Lung (tissue), 12 donors: ENCODE data around the gene CDYL. TPM values are rescaled to one million over a fixed set of nuclear protein-coding genes. Genes with fewer than 3 reads are reported as not detected.

Experiments used
- ATAC-seq: fragments of 200-7000 bp; cut with Tn5 transposase; one replicate; pipeline ENCODE4 v1.9.1; 2020; ENCODE audit warnings: moderate number of reproducible peaks; ENCODE audit not compliant: insufficient read depth, low FRiP score
- DNase-seq, 3 donors: peaks; one replicate each; pipeline ENCODE4 v3.0.0-alpha.2; 2013 to 2017
- H3K27ac ChIP-seq, 2 donors: one replicate each; pipeline ENCODE4 v1.5.1; 2013; ENCODE audit warnings: mild to moderate bottlenecking in 2 of 2, moderate library complexity in 2 of 2, control low read depth in 1 of 2, inconsistent platforms in 1 of 2, low read depth in 1 of 2, low read length in 1 of 2
- H3K27me3 ChIP-seq, 3 donors: one replicate each; pipeline ENCODE4 v1.5.1; 2013; ENCODE audit warnings: low read length in 2 of 3; ENCODE audit not compliant: control insufficient read depth in 3 of 3, insufficient read depth in 3 of 3
- H3K36me3 ChIP-seq, 4 donors: one replicate each; pipeline ENCODE4 v1.5.1; 2013; ENCODE audit warnings: low read length in 4 of 4, mild to moderate bottlenecking in 1 of 4, moderate library complexity in 1 of 4; ENCODE audit not compliant: control insufficient read depth in 4 of 4, insufficient read depth in 4 of 4
- H3K4me1 ChIP-seq, 5 donors: one replicate each; pipeline ENCODE4 v1.5.1; 2013; ENCODE audit warnings: low read length in 5 of 5, mild to moderate bottlenecking in 2 of 5, moderate library complexity in 1 of 5; ENCODE audit not compliant: control insufficient read depth in 5 of 5, insufficient read depth in 5 of 5
- H3K4me3 ChIP-seq: one replicate; pipeline ENCODE4 v1.5.1; 2013; ENCODE audit warnings: mild to moderate bottlenecking, control low read depth, moderate library complexity
- H3K9ac ChIP-seq, 2 donors: one replicate each; pipeline ENCODE4 v1.5.1; 2013; ENCODE audit warnings: low read length in 2 of 2, control low read depth in 1 of 2; ENCODE audit not compliant: insufficient read depth in 1 of 2
- H3K9me3 ChIP-seq, 4 donors: one replicate each; pipeline ENCODE4 v1.5.1; 2013; ENCODE audit warnings: low read length in 3 of 4, mild to moderate bottlenecking in 1 of 4, moderate library complexity in 1 of 4; ENCODE audit not compliant: control insufficient read depth in 4 of 4, insufficient read depth in 3 of 4
- CTCF ChIP-seq: IDR thresholded peaks from 2 replicates; pipeline ENCODE4 v1.5.1; 2012; ENCODE audit warnings: mild to moderate bottlenecking; ENCODE audit errors: control extremely low read depth, extremely low read depth
- WGBS, 2 donors: extraction: QIAGEN DNeasy Blood & Tissue Kit; methylation state at CpG; one replicate each; pipeline ENCODE4 v1.1.7; 2013; 5-methylcytosine and 5-hydroxymethylcytosine counted together
- polyA plus RNA-seq, 2 donors: library from polyadenylated mRNA; stranded (reverse); fragments of 200-250 nt; gene quantifications; one replicate each; pipeline ENCODE4 v1.2.1, GENCODE V29; 2013
- total RNA-seq, 2 donors: library from RNA; depleted of rRNA in 1 of 2; stranded (reverse); fragments of >200 nt in 1 of 2; gene quantifications; one replicate each; pipeline ENCODE4 v1.2.1, GENCODE V29; 2014 to 2021
- donor health status: control.
- donor health status: control.
- donor health status: Bipolar disorder and iron deficiency.
- donor health status: healthy.
- donor health status: DM: yes; HTN: yes; CAD: no.

CDYL gene
- total and polyA plus RNA-seq, 4 donors, result 5.8 to 51.6 (median 20.9) TPM

- 33 to 41% methylated on average over 6 of the region's 6 CpGs for WGBS, 2 donors
- Histone ChIP-seq H3K27me3 (no peaks in the 10 kb centered on the region), H3K27ac (no peak overlapping the region), H3K9ac (no peak overlapping the region), H3K4me3 (no peak overlapping the region), H3K4me1 (peaks cover 2 to 19% (median 5%) of the 10 kb centered on the region in 5 donors), H3K9me3 (peaks cover 0 to 2% (median 0%) of the 10 kb centered on the region in 4 donors), H3K36me3 (peaks cover 0 to 19% (median 0%) of the 10 kb centered on the region in 4 donors)
- ATAC-seq (peak; percentile 87), DNase-seq (peak in 2 of 3 donors; percentile 34 to 40)
- TF ChIP-seq CTCF, result no peak
These were observed 165.8 kb downstream of the CDYL start for GRCh38 chr6:4941782-4942672.

GRCh38 chr6:4942673-4943009 is 166.4 kb downstream of the CDYL start:
- Histone ChIP-seq H3K4me1 (peaks cover 2 to 19% (median 5%) of the 10 kb centered on the region in 5 donors), H3K9me3 (peaks cover 0 to 2% (median 0%) of the 10 kb centered on the region in 4 donors), H3K4me3 (no peak overlapping the region), H3K9ac (no peak overlapping the region), H3K36me3 (peaks cover 0 to 21% (median 0%) of the 10 kb centered on the region in 4 donors), H3K27ac (peak overlapping the region in 1 of 2 donors; percentile 28), H3K27me3 (no peaks in the 10 kb centered on the region)
- DNase-seq (no peak), ATAC-seq (no peak)
- no peak for TF ChIP-seq CTCF
- WGBS, 2 donors, result 75 to 84% methylated on average over 4 of the region's 4 CpGs

- H3K36me3 ChIP-seq, result peaks cover 0 to 22% (median 0%) of the 10 kb centered on the region in 4 donors
- ATAC-seq (no peak), DNase-seq (no peak)
- H3K9me3 ChIP-seq, result peaks cover 0 to 2% (median 0%) of the 10 kb centered on the region in 4 donors
- TF ChIP-seq CTCF, result no peak
- H3K27ac ChIP-seq, result no peak overlapping the region
- no peak overlapping the region for H3K9ac ChIP-seq
- H3K4me1 ChIP-seq, result peaks cover 2 to 19% (median 5%) of the 10 kb centered on the region in 5 donors
- no peak overlapping the region for H3K4me3 ChIP-seq
- no peaks in the 10 kb centered on the region for H3K27me3 ChIP-seq
- 63 to 79% methylated on average over 2 of the region's 2 CpGs for WGBS, 2 donors
These were observed 167.5 kb downstream of the CDYL start for GRCh38 chr6:4943716-4944115.
